Liver (tissue), 9 donors: ENCODE measurements around the gene HPS1. TPM values are rescaled to one million over a fixed set of nuclear protein-coding genes. Genes with fewer than 3 reads are reported as not detected.

Source experiments
- DNase-seq: peaks from one replicate; pipeline ENCODE4 v3.0.0-alpha.2; 2017; ENCODE audit warnings: low spot score
- H3K27ac ChIP-seq, 2 donors: one replicate each; pipeline ENCODE4 v1.7.0; 2013; ENCODE audit warnings: inconsistent platforms in 2 of 2, low read length in 2 of 2, control low read depth in 1 of 2, low read depth in 1 of 2, mild to moderate bottlenecking in 1 of 2
- H3K27me3 ChIP-seq, 4 donors: one replicate each; pipeline versions ENCODE4 v1.6.1 to v1.7.0; 2013; ENCODE audit warnings: low read length in 3 of 4, inconsistent platforms in 1 of 4, mild to moderate bottlenecking in 1 of 4, moderate library complexity in 1 of 4; ENCODE audit not compliant: control insufficient read depth in 4 of 4, insufficient read depth in 4 of 4
- H3K36me3 ChIP-seq, 4 donors: one replicate each; pipeline versions ENCODE4 v1.6.1 to v1.7.0; 2013; ENCODE audit warnings: low read length in 3 of 4, mild to moderate bottlenecking in 3 of 4, low read depth in 1 of 4, moderate library complexity in 1 of 4; ENCODE audit not compliant: control insufficient read depth in 4 of 4, insufficient read depth in 3 of 4
- H3K4me1 ChIP-seq, 4 donors: one replicate each; pipeline versions ENCODE4 v1.6.1 to v1.7.0; 2013; ENCODE audit warnings: low read length in 3 of 4, mild to moderate bottlenecking in 3 of 4, moderate library complexity in 1 of 4; ENCODE audit not compliant: control insufficient read depth in 4 of 4, insufficient read depth in 4 of 4
- H3K4me3 ChIP-seq, 3 donors: one replicate each; pipeline versions ENCODE4 v1.6.1 to v1.7.0; 2013; ENCODE audit warnings: low read length in 3 of 3, control low read depth in 1 of 3, low read depth in 1 of 3, mild to moderate bottlenecking in 1 of 3
- H3K9ac ChIP-seq, 2 donors: one replicate each; pipeline ENCODE4 v1.7.0; 2013; ENCODE audit warnings: low read length in 2 of 2, mild to moderate bottlenecking in 2 of 2, moderate library complexity in 2 of 2, control low read depth in 1 of 2, low read depth in 1 of 2
- H3K9me3 ChIP-seq, 4 donors: one replicate each; pipeline versions ENCODE4 v1.6.1 to v1.7.0; 2013; ENCODE audit warnings: low read length in 3 of 4; ENCODE audit not compliant: control insufficient read depth in 4 of 4
- ATF3 ChIP-seq: IDR thresholded peaks from 2 replicates; pipeline ENCODE4 v1.6.1; 2016; ENCODE audit warnings: antibody characterized with exemption
- CTCF ChIP-seq: fragments of 150-350 bp; IDR thresholded peaks from 2 replicates; pipeline ENCODE4 v1.5.1; 2017; ENCODE audit warnings: improper control_type of control experiment, low read depth, low read length; ENCODE audit not compliant: missing input control
- EGR1 ChIP-seq, 2 donors: IDR thresholded peaks; 2 replicates each; pipeline ENCODE4 v1.6.1; 2016 to 2018; ENCODE audit warnings: antibody characterized with exemption in 2 of 2, low read depth in 2 of 2
- FOXA1 ChIP-seq: IDR thresholded peaks from 2 replicates; pipeline ENCODE4 v1.6.1; 2016; ENCODE audit warnings: antibody characterized with exemption
- GABPA ChIP-seq, 2 donors: IDR thresholded peaks in 1 of 2; conservative IDR thresholded peaks in 1 of 2; 2 replicates each; pipeline ENCODE4 v1.6.1; 2016; ENCODE audit warnings: antibody characterized with exemption in 2 of 2, mild to moderate bottlenecking in 1 of 2, moderate library complexity in 1 of 2
- HNF4G ChIP-seq: IDR thresholded peaks from 2 replicates; pipeline ENCODE4 v1.6.1; 2016; ENCODE audit warnings: antibody characterized with exemption
- JUND ChIP-seq, 2 donors: IDR thresholded peaks; 2 replicates each; pipeline ENCODE4 v1.6.1; 2016; ENCODE audit warnings: antibody characterized with exemption in 2 of 2
- NR2F2 ChIP-seq: IDR thresholded peaks from 2 replicates; pipeline ENCODE4 v1.6.1; 2016; ENCODE audit warnings: antibody characterized with exemption
- RAD21 ChIP-seq, 2 donors: IDR thresholded peaks; 2 replicates each; pipeline ENCODE4 v1.6.1; 2016; ENCODE audit warnings: antibody characterized with exemption in 2 of 2, mild to moderate bottlenecking in 2 of 2
- REST ChIP-seq: IDR thresholded peaks from 2 replicates; pipeline ENCODE4 v1.6.1; 2016; ENCODE audit warnings: antibody characterized with exemption, mild to moderate bottlenecking
- RXRA ChIP-seq, 2 donors: IDR thresholded peaks; 2 replicates each; pipeline ENCODE4 v1.6.1; 2017 to 2018; ENCODE audit warnings: antibody characterized with exemption in 2 of 2, mild to moderate bottlenecking in 1 of 2
- SP1 ChIP-seq: IDR thresholded peaks from 2 replicates; pipeline ENCODE4 v1.6.1; 2018; ENCODE audit warnings: antibody characterized with exemption, mild to moderate bottlenecking
- YY1 ChIP-seq: IDR thresholded peaks from 2 replicates; pipeline ENCODE4 v1.6.1; 2016; ENCODE audit warnings: antibody characterized with exemption, mild to moderate bottlenecking
- WGBS: extraction: QIAGEN DNeasy Blood & Tissue Kit; methylation state at CpG from one replicate; pipeline ENCODE4 v1.1.7; 2013; 5-methylcytosine and 5-hydroxymethylcytosine counted together
- polyA plus RNA-seq, 2 donors: library from polyadenylated mRNA; stranded (reverse) in 1 of 2; unstranded in 1 of 2; fragments of 200-250 nt in 1 of 2; fragments of >200 nt in 1 of 2; fragmentation: Nextera tagmentation in 1 of 2; extraction: Ambion mirVana in 1 of 2; gene quantifications; one replicate each; pipeline versions ENCODE4 v1.2.1 to v1.2.3, GENCODE V29; 2013 to 2015
- total RNA-seq, 2 donors: library from RNA; depleted of rRNA; stranded (reverse); fragments of >200 nt; gene quantifications; one replicate each; pipeline ENCODE4 v1.2.3, GENCODE V29; 2014
- donor health status: healthy.
- donor health status: healthy.
- donor health status: healthy.
- donor health status: healthy.
- donor health status: healthy.

Gene HPS1
- total and polyA plus RNA-seq, 4 donors: 19.9 to 56.7 (median 29.8) TPM

DNA sequence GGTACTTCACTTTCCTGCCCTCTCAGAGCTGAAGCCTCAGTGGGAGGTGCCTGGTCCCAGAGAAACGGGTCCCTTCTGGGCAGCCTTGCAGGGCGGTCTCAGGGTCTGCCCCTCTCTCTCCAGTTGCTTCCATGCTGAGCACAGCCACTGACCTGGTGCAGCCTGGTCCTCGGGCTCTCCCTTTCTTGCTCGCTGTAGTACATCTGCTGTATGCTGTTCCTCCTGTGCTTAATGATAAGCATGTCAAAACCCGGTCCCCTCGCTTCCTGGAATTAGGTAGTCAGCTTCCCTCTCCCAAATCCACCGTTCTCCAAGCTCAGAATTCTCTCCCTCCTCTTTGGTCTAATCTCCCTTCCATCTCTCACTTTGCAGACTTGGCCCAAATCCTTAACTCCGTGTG is 11.0 kb upstream of the HPS1 start:
- H3K4me1 ChIP-seq: no peaks in the 10 kb centered on the region
- WGBS: 56% methylated on average over 8 of the region's 8 CpGs
- H3K36me3 ChIP-seq: no peaks in the 10 kb centered on the region
- H3K9me3 ChIP-seq: no peaks in the 10 kb centered on the region
- no peak overlapping the region for H3K9ac ChIP-seq
- peak; percentile 65 for DNase-seq
- TF ChIP-seq NR2F2 (no peak), RAD21 (IDR thresholded peaks at IDR 0.05) (no peak), REST (no peak), YY1 (no peak), EGR1 (IDR thresholded peaks at IDR 0.05; ENCODE audit: low read depth in 2 of 2) (no peak), ATF3 (no peak), RXRA (IDR thresholded peaks at IDR 0.05) (no peak), SP1 (no peak), FOXA1 (no peak), CTCF (no peak), HNF4G (no peak), JUND (IDR thresholded peaks at IDR 0.05) (no peak)
- no peak overlapping the region for H3K27ac ChIP-seq
- H3K4me3 ChIP-seq: no peak overlapping the region
- no peaks in the 10 kb centered on the region for H3K27me3 ChIP-seq

DNA sequence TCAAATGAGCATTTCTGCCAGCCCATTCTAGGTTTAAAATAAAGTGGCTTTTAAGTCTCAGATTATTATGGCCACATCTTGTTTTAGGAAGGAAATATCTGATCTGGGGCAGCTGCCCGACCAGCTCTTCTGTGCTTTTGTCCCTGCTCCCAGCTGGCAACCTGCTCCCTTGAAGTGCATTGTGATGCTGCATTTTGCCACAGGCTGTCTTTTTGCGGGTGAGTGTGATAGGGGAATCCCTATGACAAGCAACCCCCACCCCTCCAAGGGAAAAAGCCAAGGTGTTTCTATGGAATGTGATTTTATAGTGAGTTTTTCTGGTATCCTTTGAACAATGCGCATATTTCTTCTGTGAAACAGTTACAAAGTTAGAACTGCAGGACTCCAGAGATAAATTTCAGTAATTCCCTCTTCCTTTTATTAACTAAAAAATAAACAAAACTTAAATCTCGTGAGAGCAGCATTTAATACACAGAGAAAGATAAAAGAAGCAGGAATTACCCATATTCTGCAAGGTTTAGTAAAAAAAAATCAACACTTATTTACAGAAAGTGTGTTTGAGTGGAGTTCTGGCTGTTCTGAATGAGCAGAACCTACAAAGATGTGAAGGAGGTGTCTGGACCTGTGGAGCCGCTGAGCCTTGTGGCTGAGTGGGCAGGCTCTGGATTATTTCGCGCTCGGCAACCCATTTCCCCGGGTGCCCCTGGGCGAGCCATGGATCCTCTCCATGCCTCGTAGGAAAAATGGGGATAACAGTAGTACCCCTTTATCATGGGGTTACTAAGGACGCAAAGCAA is 10.1 kb upstream of the HPS1 start:
- TF ChIP-seq GABPA (IDR thresholded peaks at IDR 0.05 in 1 of 2, conservative IDR thresholded peaks at IDR 0.05 in 1 of 2): no peak
- no peak for TF ChIP-seq ATF3
- no peak for TF ChIP-seq FOXA1
- no peak for TF ChIP-seq REST
- no peak for TF ChIP-seq RAD21 (IDR thresholded peaks at IDR 0.05)
- Histone ChIP-seq H3K4me1 (no peaks in the 10 kb centered on the region), H3K9ac (no peak overlapping the region), H3K9me3 (no peaks in the 10 kb centered on the region), H3K27me3 (no peaks in the 10 kb centered on the region), H3K4me3 (no peak overlapping the region), H3K27ac (no peak overlapping the region), H3K36me3 (no peaks in the 10 kb centered on the region)
- WGBS: 75% methylated on average over 12 of the region's 12 CpGs
- DNase-seq: no peak
